Measurements from ENCODE around the gene SLC35G3.

DNA sequence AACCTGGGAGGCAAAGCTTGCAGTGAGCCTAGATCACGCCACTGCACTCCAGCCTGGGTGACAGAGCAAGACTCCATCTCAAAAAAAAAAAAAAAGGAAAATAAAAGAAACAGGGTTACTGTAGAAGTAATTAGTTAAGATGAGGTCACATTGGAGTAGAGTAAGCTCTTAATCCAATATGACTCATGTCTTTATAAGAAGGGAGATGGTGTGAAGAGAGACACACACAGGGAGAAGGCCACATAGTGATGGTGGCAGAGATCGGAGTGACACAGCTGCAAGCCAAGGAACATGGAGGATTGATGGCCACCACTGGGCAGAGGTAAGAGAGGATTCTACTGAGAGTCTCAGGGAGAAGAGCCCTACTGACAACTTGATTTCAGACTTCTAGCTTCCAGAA, 33.4 kb upstream of the SLC35G3 start:
- TF ChIP-seq POLR2A (IDR thresholded peaks at IDR 0.05) = no peak
- TF ChIP-seq, protein P1, sequence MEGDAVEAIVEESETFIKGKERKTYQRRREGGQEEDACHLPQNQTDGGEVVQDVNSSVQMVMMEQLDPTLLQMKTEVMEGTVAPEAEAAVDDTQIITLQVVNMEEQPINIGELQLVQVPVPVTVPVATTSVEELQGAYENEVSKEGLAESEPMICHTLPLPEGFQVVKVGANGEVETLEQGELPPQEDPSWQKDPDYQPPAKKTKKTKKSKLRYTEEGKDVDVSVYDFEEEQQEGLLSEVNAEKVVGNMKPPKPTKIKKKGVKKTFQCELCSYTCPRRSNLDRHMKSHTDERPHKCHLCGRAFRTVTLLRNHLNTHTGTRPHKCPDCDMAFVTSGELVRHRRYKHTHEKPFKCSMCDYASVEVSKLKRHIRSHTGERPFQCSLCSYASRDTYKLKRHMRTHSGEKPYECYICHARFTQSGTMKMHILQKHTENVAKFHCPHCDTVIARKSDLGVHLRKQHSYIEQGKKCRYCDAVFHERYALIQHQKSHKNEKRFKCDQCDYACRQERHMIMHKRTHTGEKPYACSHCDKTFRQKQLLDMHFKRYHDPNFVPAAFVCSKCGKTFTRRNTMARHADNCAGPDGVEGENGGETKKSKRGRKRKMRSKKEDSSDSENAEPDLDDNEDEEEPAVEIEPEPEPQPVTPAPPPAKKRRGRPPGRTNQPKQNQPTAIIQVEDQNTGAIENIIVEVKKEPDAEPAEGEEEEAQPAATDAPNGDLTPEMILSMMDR (IDR thresholded peaks at IDR 0.05) = no peak
